ENCODE measurements around the gene INAVA.
"Not testable (repeated sequence)": the region's sequence is repeated elsewhere in the genome, so short reads cannot be mapped to it uniquely, and the experiment has no call there.

The INAVA gene

DNA sequence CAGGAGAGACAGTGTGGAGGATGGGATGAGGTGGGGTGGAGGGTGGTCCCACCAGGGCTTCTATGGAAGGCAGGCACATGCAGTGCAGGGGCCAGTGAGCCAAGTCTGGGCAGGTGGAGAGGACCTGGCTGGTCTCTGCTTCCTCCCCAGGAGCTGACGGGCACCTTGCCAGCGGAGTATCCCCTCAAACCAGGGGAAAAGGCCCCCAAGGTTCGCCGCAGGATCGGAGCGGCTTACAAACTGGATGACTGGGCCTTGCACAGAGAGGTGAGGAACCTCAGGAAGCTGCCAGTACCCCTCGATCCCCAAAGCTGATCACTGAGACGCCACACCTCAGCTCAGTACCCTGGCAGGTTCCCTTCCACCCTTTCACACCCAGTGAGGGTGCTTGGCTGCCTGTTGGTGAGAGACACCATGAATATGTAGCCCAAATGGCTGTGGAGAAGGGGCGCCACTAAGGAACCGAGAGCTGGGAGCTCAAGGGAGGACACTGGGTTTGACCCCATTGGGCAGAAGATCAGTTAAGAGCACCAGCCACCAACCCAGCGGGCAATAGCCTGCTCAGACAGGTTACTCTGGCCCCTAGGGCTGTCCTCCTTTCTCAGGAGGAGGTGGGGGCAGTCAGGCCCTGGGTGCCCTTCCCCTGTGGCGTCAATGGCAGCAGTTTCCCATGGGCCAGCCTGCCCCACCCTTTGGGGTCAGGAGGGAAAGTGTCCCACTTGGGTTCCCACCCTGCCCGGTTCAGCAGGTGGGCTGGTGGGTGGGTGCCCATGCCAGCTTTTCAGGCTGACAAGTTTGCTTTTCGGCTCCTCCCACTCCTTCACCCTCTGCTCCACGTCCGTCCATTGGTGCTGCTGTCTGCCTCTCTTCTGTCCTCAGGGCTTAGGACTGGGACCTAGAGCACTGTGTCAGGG is 5.5 kb downstream of the INAVA start:
- no peak for DNase-seq

- no peak for DNase-seq
These were observed 6.2 kb downstream of the INAVA start for GRCh38 chr1:200900877-200901276.

GRCh38 chr1:200901350-200901749 is 6.7 kb downstream of the INAVA start:
- no peak for DNase-seq

DNA sequence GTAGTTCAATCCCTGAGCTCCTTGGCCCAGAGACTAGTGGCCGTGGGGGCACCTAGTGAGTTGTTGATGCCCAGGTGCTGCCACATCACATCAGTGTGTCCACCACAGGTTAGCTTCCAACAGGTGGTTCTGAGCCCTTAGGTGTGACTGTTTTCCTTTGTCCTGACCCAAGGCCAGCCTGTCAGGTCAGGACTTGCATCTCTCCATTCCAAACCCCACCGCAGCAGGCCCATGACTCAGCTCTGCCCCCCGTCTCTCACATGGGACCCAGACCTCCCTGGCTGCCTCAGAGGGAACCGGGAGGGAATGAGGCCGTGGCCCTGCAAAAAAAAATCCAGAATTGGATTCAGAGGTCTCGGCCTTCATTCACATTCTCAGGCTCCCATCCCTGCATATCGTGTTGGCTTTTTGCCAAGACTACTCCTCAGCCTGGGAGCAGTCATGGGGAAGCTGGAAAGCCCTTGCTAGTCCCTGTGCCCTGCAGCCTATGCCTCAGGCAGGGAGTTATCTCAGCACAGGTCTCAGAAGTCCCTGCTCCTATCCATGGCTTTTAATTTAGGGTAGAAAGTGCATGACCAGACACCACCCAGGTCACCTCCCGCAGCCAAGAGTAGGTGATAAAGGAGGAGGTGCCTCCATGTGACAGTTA is 7.2 kb downstream of the INAVA start:
- DNase-seq: no peak

GRCh38 chr1:200903793-200904192 is 9.1 kb downstream of the INAVA start:
- no peak for DNase-seq

GRCh38 chr1:200904772-200905171 is 10.1 kb downstream of the INAVA start:
- DNase-seq: no peak

DNA sequence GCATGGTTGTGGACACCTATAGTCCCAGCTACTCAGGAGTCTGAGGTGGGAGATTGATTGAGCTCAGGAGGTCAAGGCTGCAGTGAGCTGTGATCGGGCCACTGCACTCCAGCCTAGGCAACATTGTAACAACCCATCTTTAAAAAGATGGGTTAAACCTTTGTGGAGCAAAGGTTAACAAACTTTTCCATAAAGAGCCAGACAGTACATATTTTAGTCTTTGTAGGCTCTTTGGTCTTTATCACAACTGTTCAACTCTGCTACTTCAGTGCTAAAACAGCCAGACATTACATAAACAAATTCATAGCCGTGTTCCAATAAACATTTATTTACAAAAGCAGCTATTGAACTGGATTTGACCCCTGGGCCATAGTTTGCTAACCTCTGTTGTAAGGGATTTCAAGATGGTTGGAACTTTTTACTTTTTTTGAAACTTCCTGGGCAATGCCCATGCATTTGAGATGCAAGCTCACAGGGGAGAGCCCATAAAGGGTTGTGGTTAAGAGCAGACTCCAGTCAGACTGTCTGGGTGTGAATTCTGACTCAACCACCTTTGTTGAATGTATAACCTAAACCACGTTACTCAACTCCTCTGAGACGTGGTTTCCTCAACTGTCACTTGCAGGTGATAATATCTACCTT is 10.8 kb downstream of the INAVA start:
- DNase-seq: peak in 1 of 2 experiments; percentile 51

DNA sequence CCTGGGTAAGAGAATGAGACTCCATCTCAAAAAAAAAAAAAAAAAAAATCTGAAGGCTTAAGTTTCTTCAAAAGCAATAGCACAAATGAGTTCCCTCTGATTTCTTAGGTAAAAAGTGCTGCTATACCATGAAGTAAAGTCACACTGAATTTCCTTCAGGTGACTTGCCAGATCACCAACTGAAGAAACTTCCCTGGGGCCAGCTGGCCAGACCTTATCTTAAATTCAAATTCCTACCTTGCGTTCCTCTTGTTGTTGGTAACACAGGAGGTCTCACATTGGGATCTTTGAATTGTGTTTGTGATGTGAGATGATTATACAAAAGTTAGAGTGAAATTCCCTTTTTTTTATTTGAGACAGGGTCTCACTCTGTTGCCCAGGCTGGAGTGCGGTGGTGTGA is 11.8 kb downstream of the INAVA start:
- no peak for DNase-seq

DNA sequence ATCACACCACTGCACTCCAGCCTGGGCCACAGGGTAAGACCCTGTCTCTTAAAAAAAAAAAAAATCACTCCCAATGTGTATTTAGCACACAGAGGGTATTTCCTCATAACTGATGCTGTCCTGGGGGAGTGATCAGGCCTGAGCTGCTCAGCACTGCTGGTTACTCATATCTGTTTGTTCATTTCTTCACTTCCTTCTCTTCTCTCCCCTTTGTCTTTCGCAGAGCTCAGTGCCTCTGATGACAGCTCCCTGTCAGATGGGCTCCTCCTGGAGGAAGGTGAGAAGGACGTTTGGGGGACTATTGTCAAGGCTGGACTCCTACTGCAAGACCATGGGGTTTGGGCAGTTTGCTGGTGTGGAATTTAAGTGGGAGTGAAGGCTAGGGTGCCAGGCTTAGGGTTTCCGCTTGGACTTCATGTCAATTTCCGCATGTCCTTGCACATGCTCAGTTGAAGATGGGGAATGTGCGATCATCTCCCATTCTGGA is 13.0 kb downstream of the INAVA start:
- DNase-seq: no peak

- DNase-seq: no peak
These were observed 13.6 kb downstream of the INAVA start for GRCh38 chr1:200908191-200908868.

GRCh38 chr1:200909071-200909470 is 14.4 kb downstream of the INAVA start:
- DNase-seq: no peak

DNA sequence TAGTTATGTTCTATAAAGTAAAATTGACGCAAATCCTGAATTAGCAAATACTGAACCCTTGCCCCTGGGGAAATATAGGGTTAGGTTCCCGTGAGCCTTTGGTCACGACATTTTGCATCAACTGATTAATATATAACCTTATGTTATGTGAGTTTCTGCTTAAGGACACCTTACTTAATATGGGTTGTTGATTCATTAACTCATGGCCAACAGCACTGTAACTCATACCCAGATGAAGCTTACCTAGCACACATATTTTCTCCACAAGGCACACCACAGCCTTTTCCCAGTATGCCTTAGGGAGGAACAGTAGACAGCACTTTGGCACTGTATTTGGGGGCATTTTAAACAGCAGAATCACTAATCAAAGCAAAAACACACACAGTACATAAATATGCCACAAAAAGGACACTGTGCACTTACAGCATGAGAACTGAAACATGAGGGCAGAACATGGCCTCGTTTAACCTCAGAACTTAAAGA is 15.1 kb downstream of the INAVA start:
- DNase-seq: no peak

GRCh38 chr1:200911361-200911760 is 16.7 kb downstream of the INAVA start:
- DNase-seq: no peak

- not testable (repeated sequence) for DNase-seq
These were observed 17.2 kb downstream of the INAVA start for GRCh38 chr1:200911936-200912335.

DNA sequence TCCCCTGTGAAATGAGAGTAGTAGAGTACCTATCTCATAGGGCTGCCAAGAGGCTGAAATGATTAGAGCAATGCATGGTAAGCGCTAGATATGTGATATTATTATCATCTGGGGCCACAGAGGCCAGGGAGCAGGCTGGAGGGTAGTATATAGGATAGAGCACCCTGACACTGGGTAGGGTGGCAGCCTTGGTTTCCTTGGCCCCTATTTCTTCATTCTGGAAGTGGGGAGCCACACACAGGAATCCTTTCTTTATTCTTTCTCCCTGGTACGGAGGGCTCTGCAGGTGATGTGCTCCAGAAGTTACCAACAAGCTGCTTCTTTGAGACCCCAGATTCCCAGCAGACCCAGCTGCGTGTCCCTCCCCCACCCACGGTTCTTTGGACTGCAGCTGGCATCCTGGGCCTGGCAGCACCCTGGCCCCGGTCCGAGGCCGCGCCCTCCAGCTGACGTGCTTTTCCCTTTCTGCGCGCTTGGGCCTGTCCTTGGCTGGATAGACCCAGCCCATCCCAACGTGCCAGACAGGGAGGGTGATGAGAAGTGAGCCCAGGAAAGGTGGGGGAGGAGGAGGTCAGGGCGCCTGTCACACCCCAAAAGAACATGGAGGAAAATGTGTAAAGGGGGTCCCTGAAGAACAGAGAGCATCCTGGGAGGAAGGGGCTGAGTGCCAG is 18.2 kb downstream of the INAVA start:
- DNase-seq: no peak

DNA sequence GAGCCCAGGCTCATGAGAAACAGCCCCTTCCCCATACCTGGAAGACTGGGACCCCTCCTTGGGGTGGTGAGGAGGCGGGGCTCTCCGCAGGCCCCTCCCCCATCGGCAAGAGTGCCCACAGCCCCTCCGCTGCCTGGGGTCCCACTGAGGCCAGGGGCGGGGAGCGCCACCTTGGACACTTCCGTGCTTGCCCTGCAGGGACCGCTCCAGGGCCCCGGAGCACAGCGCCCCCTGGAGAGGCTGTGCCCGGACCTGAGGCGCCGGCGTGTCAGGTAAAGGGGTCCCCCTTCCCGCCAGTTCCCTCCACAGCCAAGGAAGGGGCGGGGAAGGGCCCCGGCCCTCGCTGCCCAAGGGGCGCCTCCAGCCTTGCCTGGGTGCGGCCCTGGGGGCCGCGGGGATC is 21.5 kb downstream of the INAVA start:
- DNase-seq: no peak

GRCh38 chr1:200916681-200917080 is 22.0 kb downstream of the INAVA start:
- DNase-seq: no peak

GRCh38 chr1:200917291-200917817 is 22.7 kb downstream of the INAVA start:
- DNase-seq: no peak

DNA sequence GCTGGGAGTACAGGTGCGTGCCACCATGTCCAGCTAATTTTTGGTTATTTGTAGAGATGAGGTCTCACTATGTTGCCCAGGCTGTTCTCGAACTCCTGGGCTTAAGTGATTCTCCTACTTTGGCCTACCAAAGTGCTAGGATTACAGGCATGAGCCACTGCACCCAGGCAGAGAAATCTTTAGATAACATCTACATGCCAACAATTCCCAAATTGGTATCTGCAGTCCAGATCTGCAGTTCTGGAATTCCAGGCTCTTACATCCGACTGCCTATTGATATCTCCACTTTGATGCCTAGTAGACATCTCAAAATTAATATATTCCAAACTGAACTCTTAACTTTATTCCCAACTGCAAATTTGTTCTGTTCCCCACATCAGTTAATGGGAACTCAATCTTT is 23.3 kb downstream of the INAVA start:
- DNase-seq: no peak

GRCh38 chr1:200919386-200919785 is 24.7 kb downstream of the INAVA start:
- DNase-seq: no peak

DNA sequence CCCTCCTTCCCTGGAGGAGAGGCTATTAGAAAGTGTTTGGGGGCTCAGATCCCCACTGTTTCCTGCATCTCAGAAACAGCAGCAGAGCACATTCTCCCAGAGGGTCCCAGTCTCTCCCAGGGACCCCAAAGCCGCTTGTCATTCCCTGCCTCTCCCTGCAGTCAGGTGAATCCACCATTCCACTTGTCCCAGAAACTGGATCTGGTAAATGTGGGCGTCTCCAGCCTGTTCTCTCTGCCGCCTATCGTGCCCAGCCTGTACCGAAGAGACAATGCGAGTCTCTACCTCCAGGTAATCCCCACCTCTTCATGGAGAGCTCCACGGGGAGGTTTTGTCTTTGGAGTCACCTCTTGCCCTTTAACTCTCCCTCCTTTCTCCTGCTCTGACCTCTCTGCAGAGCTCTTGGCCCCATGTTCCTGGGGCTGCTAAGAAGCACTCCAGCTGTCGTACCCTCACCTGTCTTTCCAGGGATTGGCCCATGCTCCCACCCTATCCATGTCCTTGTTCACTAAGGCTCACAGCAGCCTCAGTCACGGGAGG is 26.9 kb downstream of the INAVA start:
- no peak for DNase-seq

- DNase-seq: no peak
These were observed 27.7 kb downstream of the INAVA start for GRCh38 chr1:200922406-200922805.
